Measurements from ENCODE around the gene CCND2.
A peak's percentile ranks its signal among the peaks of the same experiment; 100 is the strongest.
"Not testable (repeated sequence)": the region's sequence is repeated elsewhere in the genome, so short reads cannot be mapped to it uniquely, and the experiment has no call there.

Gene CCND2

GRCh38 chr12:4273652-4274395 lies at the start of gene CCND2:
Gene CCND2 (plus strand): TSS chr12:4273762. CDS start chr12:4274041, 279 bp downstream.
- DNase-seq: peak; percentile 95

- DNase-seq: peak; percentile 34
These were observed 49.2 kb upstream of the CCND2 start for GRCh38 chr12:4224206-4224889.

- DNase-seq: peak; percentile 47
These were observed 48.0 kb upstream of the CCND2 start for GRCh38 chr12:4225571-4225970.

GRCh38 chr12:4227046-4227445 lies 46.5 kb upstream of the CCND2 start:
- peak; percentile 53 for DNase-seq

- peak; percentile 54 for DNase-seq
These were observed 45.4 kb upstream of the CCND2 start for GRCh38 chr12:4228122-4228580.

GRCh38 chr12:4230526-4230925 lies 43.0 kb upstream of the CCND2 start:
- DNase-seq: peak; percentile 44

- DNase-seq: no peak
These were observed 35.0 kb upstream of the CCND2 start for GRCh38 chr12:4238577-4238976.

- DNase-seq: peak; percentile 29
These were observed 33.8 kb upstream of the CCND2 start for GRCh38 chr12:4239746-4240145.

- peak; percentile 19 for DNase-seq
These were observed 33.3 kb upstream of the CCND2 start for GRCh38 chr12:4240161-4240783.

- DNase-seq: peak; percentile 28
These were observed 32.6 kb upstream of the CCND2 start for GRCh38 chr12:4240981-4241380.

GRCh38 chr12:4241592-4241991 lies 32.0 kb upstream of the CCND2 start:
- DNase-seq: peak; percentile 45

GRCh38 chr12:4242595-4242994 lies 31.0 kb upstream of the CCND2 start:
- DNase-seq: peak; percentile 46

- peak; percentile 29 for DNase-seq
These were observed 30.5 kb upstream of the CCND2 start for GRCh38 chr12:4243091-4243490.

- DNase-seq: not testable (repeated sequence)
These were observed 30.0 kb upstream of the CCND2 start for GRCh38 chr12:4243491-4244100.

- peak; percentile 41 for DNase-seq
These were observed 28.7 kb upstream of the CCND2 start for GRCh38 chr12:4244868-4245267.

GRCh38 chr12:4245446-4245845 lies 28.1 kb upstream of the CCND2 start:
- DNase-seq: peak; percentile 24

GRCh38 chr12:4246116-4246515 lies 27.4 kb upstream of the CCND2 start:
- DNase-seq: peak; percentile 47

- peak; percentile 57 for DNase-seq
These were observed 22.9 kb upstream of the CCND2 start for GRCh38 chr12:4250691-4251090.

GRCh38 chr12:4251216-4251891 lies 22.2 kb upstream of the CCND2 start:
- no peak for DNase-seq

GRCh38 chr12:4251967-4252366 lies 21.6 kb upstream of the CCND2 start:
- peak; percentile 25 for DNase-seq

- DNase-seq: peak; percentile 61
These were observed 21.0 kb upstream of the CCND2 start for GRCh38 chr12:4252601-4253000.

- peak; percentile 19 for DNase-seq
These were observed 17.3 kb upstream of the CCND2 start for GRCh38 chr12:4256043-4256826.

All from islet precursor cell (in vitro differentiated cells).